Measurements from ENCODE around the gene ARF3.

DNA sequence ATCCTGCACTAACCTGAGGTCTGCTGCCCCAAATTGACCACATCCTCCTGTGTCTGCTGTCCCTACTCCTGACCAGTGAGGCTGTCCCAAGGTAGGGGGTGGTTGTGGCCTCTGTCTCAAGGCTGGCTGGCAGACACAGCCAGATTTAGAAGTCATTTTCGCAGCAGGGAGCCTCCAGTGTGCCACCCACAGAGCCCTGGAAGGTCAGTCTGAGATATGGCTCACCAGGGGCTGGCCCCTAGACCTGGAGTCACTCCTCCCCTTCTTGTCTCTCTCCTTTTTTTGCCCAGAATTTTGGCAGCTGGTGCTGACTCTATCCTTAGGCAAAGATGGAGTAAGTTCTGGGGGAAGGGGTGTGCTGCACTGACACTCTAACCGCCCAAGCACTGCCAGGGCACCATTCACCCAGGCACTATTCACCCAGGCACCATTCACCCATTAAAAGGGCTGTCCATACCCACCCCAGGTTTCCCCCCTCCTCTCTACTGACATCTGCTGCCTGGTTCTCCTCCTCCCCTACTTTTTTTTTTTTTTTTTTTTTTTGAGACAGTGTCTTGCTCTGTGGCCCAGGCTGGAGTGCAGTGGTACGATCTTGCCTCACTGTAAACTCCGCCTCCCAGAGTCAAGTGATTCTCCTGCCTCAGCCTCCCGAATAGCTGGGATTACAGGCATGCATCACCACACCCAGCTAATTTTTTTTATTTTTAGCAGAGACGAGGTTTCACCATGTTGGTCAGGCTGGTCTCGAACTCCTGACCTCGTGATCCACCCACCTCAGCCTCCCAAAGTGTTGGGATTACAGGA is 34.2 kb upstream of the ARF3 start:
- TF ChIP-seq, protein P1, sequence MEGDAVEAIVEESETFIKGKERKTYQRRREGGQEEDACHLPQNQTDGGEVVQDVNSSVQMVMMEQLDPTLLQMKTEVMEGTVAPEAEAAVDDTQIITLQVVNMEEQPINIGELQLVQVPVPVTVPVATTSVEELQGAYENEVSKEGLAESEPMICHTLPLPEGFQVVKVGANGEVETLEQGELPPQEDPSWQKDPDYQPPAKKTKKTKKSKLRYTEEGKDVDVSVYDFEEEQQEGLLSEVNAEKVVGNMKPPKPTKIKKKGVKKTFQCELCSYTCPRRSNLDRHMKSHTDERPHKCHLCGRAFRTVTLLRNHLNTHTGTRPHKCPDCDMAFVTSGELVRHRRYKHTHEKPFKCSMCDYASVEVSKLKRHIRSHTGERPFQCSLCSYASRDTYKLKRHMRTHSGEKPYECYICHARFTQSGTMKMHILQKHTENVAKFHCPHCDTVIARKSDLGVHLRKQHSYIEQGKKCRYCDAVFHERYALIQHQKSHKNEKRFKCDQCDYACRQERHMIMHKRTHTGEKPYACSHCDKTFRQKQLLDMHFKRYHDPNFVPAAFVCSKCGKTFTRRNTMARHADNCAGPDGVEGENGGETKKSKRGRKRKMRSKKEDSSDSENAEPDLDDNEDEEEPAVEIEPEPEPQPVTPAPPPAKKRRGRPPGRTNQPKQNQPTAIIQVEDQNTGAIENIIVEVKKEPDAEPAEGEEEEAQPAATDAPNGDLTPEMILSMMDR (IDR thresholded peaks at IDR 0.05): no peak
- TF ChIP-seq FOXJ3 (CRISPR knock-in tag; IDR thresholded peaks at IDR 0.05; ENCODE audit: borderline replicate concordance) (no peak), RORB (CRISPR knock-in tag; IDR thresholded peaks at IDR 0.05) (no peak)
- TF ChIP-seq, protein P2, sequence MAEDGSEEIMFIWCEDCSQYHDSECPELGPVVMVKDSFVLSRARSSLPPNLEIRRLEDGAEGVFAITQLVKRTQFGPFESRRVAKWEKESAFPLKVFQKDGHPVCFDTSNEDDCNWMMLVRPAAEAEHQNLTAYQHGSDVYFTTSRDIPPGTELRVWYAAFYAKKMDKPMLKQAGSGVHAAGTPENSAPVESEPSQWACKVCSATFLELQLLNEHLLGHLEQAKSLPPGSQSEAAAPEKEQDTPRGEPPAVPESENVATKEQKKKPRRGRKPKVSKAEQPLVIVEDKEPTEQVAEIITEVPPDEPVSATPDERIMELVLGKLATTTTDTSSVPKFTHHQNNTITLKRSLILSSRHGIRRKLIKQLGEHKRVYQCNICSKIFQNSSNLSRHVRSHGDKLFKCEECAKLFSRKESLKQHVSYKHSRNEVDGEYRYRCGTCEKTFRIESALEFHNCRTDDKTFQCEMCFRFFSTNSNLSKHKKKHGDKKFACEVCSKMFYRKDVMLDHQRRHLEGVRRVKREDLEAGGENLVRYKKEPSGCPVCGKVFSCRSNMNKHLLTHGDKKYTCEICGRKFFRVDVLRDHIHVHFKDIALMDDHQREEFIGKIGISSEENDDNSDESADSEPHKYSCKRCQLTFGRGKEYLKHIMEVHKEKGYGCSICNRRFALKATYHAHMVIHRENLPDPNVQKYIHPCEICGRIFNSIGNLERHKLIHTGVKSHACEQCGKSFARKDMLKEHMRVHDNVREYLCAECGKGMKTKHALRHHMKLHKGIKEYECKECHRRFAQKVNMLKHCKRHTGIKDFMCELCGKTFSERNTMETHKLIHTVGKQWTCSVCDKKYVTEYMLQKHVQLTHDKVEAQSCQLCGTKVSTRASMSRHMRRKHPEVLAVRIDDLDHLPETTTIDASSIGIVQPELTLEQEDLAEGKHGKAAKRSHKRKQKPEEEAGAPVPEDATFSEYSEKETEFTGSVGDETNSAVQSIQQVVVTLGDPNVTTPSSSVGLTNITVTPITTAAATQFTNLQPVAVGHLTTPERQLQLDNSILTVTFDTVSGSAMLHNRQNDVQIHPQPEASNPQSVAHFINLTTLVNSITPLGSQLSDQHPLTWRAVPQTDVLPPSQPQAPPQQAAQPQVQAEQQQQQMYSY (CRISPR knock-in tag; IDR thresholded peaks at IDR 0.05): no peak
- TF ChIP-seq, protein P3, sequence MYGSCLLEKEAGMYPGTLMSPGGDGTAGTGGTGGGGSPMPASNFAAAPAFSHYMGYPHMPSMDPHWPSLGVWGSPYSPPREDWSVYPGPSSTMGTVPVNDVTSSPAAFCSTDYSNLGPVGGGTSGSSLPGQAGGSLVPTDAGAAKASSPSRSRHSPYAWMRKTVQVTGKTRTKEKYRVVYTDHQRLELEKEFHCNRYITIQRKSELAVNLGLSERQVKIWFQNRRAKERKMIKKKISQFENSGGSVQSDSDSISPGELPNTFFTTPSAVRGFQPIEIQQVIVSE (CRISPR knock-in tag; IDR thresholded peaks at IDR 0.05; ENCODE audit: borderline replicate concordance): no peak

Measured in WTC11 (cell line).